ENCODE data around the gene CPEB1.
"Not testable (repeated sequence)": the region's sequence is repeated elsewhere in the genome, so short reads cannot be mapped to it uniquely, and the experiment has no call there.

CPEB1 gene

DNA sequence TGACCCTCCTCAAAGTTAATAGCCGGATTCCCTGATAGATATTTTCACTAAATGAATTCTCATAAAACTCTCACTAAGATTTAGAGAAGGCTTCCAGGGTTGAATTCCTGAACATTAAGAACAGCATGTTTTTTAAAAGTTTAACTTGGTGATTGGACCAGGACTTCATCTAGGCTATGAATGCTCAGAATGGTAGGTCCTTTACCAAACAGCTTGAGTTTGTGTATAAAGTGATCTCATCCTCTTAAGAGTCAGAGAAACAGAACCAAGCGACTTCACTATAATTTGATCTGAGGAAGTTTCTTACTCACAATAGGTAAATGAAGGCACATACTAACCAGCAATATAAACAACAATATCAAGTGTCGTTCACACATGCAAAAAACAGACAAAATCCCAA is 143.1 kb downstream of the CPEB1 start:
- H3K4me1 ChIP-seq (ENCODE audit: control insufficient read depth, insufficient read depth, low read length); H3K36me3 ChIP-seq (ENCODE audit: control insufficient read depth in 2 of 2, insufficient read depth in 1 of 2, low read length in 2 of 2); POLR2A ChIA-PET; H3K9me3 ChIP-seq (ENCODE audit: control insufficient read depth, insufficient read depth, low read depth, low read length); H3K4me3 ChIP-seq (ENCODE audit: low read depth, low read length); CTCF ChIA-PET; H3K27ac ChIP-seq (ENCODE audit: extremely low read depth, low read depth, low read length): not testable (repeated sequence)

GRCh38 chr15:82502700-82503339 is 144.3 kb downstream of the CPEB1 start:
- CTCF ChIA-PET; H3K4me1 ChIP-seq (ENCODE audit: control insufficient read depth, insufficient read depth, low read length); H3K36me3 ChIP-seq (ENCODE audit: control insufficient read depth in 2 of 2, insufficient read depth in 1 of 2, low read length in 2 of 2); H3K9me3 ChIP-seq (ENCODE audit: control insufficient read depth, insufficient read depth, low read depth, low read length); H3K27ac ChIP-seq (ENCODE audit: extremely low read depth, low read depth, low read length); H3K4me3 ChIP-seq (ENCODE audit: low read depth, low read length); POLR2A ChIA-PET: not testable (repeated sequence)

DNA sequence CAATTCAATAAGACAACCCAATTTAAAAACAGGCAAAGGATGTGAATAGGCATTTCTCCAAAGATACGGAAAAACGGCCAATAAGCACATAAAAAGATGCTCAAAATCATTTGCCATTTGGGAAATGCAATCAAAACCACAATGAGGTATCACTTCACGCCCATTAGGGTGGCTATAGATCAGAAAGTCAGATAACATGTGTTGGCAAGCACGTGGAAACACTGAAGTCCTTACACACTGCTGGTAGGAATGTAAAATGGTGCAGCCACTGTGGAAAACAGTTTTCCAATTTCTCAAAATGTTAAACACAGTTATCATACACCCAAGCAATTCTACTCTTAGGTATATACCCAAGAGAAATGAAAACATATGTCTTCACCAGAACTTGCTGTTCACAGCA is 146.4 kb downstream of the CPEB1 start:
- H3K4me3 ChIP-seq (ENCODE audit: low read depth, low read length); H3K36me3 ChIP-seq (ENCODE audit: control insufficient read depth in 2 of 2, insufficient read depth in 1 of 2, low read length in 2 of 2); H3K4me1 ChIP-seq (ENCODE audit: control insufficient read depth, insufficient read depth, low read length); H3K27ac ChIP-seq (ENCODE audit: extremely low read depth, low read depth, low read length); POLR2A ChIA-PET; CTCF ChIA-PET; H3K9me3 ChIP-seq (ENCODE audit: control insufficient read depth, insufficient read depth, low read depth, low read length): not testable (repeated sequence)

GRCh38 chr15:82497978-82498377 is 149.2 kb downstream of the CPEB1 start:
- H3K36me3 ChIP-seq (ENCODE audit: control insufficient read depth in 2 of 2, insufficient read depth in 1 of 2, low read length in 2 of 2); CTCF ChIA-PET; POLR2A ChIA-PET; H3K27ac ChIP-seq (ENCODE audit: extremely low read depth, low read depth, low read length); H3K9me3 ChIP-seq (ENCODE audit: control insufficient read depth, insufficient read depth, low read depth, low read length); H3K4me3 ChIP-seq (ENCODE audit: low read depth, low read length); H3K4me1 ChIP-seq (ENCODE audit: control insufficient read depth, insufficient read depth, low read length): not testable (repeated sequence)

Measured in HEK293 (cell line).